Osteoblast (primary cell): ENCODE results near the gene TSEN54. TPM values are rescaled to one million over a fixed set of nuclear protein-coding genes. Genes with fewer than 3 reads are reported as not detected.
A peak's percentile ranks its signal among the peaks of the same experiment; 100 is the strongest.

ENCODE experiments used
- DNase-seq: peaks from one replicate; pipeline ENCODE4 v3.0.0; 2011; ENCODE audit warnings: low spot score, mixed read lengths; ENCODE audit not compliant: insufficient read length; ENCODE audit errors: missing footprints
- H2AFZ ChIP-seq: 2 replicates; pipeline ENCODE4 v1.6.0; 2011; ENCODE audit warnings: mild to moderate bottlenecking, low read length
- H3K27ac ChIP-seq: 2 replicates; pipeline ENCODE4 v1.5.1; 2011; ENCODE audit warnings: mild to moderate bottlenecking, low read depth, low read length, moderate library complexity
- H3K27me3 ChIP-seq: 2 replicates; pipeline ENCODE4 v1.6.0; 2012; ENCODE audit warnings: mild to moderate bottlenecking, control low read depth, inconsistent platforms, low read length, moderate library complexity; ENCODE audit not compliant: insufficient read depth
- H3K36me3 ChIP-seq: 2 replicates; pipeline ENCODE4 v1.5.1; 2011; ENCODE audit warnings: mild to moderate bottlenecking, low read length, control low read depth, moderate library complexity; ENCODE audit not compliant: insufficient read depth
- H3K4me1 ChIP-seq: 2 replicates; pipeline ENCODE4 v1.5.1; 2011; ENCODE audit warnings: mild to moderate bottlenecking, low read length, control low read depth, moderate library complexity; ENCODE audit not compliant: insufficient read depth
- H3K4me2 ChIP-seq: 2 replicates; pipeline ENCODE4 v1.6.0; 2011; ENCODE audit warnings: mild to moderate bottlenecking, low read length; ENCODE audit not compliant: insufficient read depth
- H3K4me3 ChIP-seq: fragments of 200-600 bp; sonication (generic); 3 replicates; pipeline ENCODE4 v1.5.1; 2012; ENCODE audit warnings: mild to moderate bottlenecking, low read length, inconsistent platforms; ENCODE audit not compliant: insufficient read depth
- H3K79me2 ChIP-seq: 2 replicates; pipeline ENCODE4 v1.6.0; 2012; ENCODE audit warnings: mild to moderate bottlenecking, low read length, control low read depth, inconsistent platforms; ENCODE audit not compliant: insufficient read depth
- H3K9me3 ChIP-seq: 2 replicates; pipeline ENCODE4 v1.5.1; 2011; ENCODE audit warnings: low read depth, low read length, control low read depth
- H4K20me1 ChIP-seq: 2 replicates; pipeline ENCODE4 v1.6.0; 2012; ENCODE audit warnings: mild to moderate bottlenecking, low read length, control low read depth; ENCODE audit not compliant: insufficient read depth
- total RNA-seq: library from RNA; depleted of rRNA; stranded (reverse); fragments of >200 nt; gene quantifications from 2 replicates; pipeline ENCODE4 v1.2.3, GENCODE V29; 2012
- TF ChIP-seq, protein P1 (sequence below): IDR thresholded peaks from 2 replicates; pipeline ENCODE4 v1.5.1; 2011; ENCODE audit warnings: mild to moderate bottlenecking, low read depth, low read length, moderate library complexity; ENCODE audit errors: extremely low read depth

Gene TSEN54
- total RNA-seq, 1 donor, result 10.9 TPM

DNA sequence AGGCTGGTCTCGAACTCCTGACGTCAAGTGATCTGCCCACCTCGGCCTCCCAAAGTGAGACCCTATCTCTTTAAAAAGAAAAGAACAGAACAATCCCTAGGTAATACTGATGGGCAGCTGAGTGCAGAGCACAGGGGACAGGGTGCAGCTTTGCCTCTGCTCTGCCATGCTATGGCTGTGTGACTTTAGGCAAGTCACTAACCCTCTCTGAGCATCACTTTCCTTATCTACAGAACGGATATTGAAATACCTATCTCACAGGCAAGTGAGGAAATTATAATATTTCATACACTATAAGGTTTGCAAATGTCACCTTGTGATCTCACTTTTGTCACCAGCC, 5.1 kb upstream of the TSEN54 start:
- H3K4me1 ChIP-seq, result peaks cover 7% of the 10 kb centered on the region
- no peaks in the 10 kb centered on the region for H3K27me3 ChIP-seq
- peaks cover 44% of the 10 kb centered on the region for H4K20me1 ChIP-seq
- no peak overlapping the region for H2AFZ ChIP-seq
- H3K4me2 ChIP-seq, result no peak overlapping the region
- no peak overlapping the region for H3K4me3 ChIP-seq
- H3K79me2 ChIP-seq, result peaks cover 30% of the 10 kb centered on the region
- DNase-seq, result no peak
- H3K9me3 ChIP-seq, result no peaks in the 10 kb centered on the region
- TF ChIP-seq, protein P1, sequence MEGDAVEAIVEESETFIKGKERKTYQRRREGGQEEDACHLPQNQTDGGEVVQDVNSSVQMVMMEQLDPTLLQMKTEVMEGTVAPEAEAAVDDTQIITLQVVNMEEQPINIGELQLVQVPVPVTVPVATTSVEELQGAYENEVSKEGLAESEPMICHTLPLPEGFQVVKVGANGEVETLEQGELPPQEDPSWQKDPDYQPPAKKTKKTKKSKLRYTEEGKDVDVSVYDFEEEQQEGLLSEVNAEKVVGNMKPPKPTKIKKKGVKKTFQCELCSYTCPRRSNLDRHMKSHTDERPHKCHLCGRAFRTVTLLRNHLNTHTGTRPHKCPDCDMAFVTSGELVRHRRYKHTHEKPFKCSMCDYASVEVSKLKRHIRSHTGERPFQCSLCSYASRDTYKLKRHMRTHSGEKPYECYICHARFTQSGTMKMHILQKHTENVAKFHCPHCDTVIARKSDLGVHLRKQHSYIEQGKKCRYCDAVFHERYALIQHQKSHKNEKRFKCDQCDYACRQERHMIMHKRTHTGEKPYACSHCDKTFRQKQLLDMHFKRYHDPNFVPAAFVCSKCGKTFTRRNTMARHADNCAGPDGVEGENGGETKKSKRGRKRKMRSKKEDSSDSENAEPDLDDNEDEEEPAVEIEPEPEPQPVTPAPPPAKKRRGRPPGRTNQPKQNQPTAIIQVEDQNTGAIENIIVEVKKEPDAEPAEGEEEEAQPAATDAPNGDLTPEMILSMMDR, result no peak
- peaks cover 10% of the 10 kb centered on the region for H3K36me3 ChIP-seq
- H3K27ac ChIP-seq, result no peak overlapping the region

DNA sequence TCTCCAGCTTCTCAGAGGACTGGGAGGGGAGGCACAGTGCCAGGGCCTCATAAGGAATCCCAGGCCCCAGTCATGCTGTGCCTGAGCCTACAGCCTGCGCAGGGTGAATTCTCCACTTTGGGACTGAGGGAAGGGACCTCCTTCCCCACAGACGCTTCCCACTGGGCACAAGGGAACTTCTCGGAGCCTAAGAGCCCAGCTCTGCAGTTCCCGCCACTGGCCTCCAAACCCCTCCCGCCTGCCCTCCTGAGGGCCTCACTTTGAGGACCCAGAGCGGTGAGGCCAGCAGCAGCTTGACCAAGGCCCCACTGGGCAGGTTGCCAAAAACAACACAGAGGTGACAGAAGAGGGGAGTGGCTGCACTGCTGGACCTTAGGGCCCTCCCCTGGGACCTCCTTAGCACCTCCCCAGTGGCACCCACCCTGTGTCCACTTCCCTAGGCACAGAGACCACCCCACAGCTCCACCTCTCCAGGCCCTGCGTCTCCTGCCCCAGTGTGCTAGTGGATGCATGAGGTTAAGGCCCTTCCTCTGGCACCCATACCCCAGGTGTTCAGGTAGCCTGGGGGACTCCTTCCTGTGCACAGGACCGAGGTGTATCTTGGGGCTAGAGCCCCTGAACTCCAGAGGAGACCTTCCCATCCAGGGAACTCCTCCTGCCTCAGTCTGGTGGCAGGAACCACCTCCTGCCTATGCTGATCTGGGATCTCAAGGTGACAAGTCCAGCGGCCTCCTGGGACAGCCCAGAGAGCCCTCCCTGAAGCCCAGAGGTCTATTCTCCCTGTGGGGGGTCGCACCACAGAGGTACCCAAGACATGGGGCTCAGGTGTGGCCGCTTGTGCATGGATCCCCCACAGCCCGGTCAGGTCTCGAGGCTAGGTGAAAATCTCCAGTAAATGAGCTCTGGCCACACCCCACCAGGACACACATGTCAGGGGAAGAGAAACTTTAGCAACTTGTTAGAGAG, 4.4 kb upstream of the TSEN54 start:
- Histone ChIP-seq H3K9me3 (no peaks in the 10 kb centered on the region), H2AFZ (no peak overlapping the region), H3K36me3 (peaks cover 6% of the 10 kb centered on the region), H3K4me2 (no peak overlapping the region), H3K27me3 (no peaks in the 10 kb centered on the region), H3K4me3 (no peak overlapping the region), H3K4me1 (peaks cover 7% of the 10 kb centered on the region), H3K27ac (no peak overlapping the region), H4K20me1 (peaks cover 44% of the 10 kb centered on the region), H3K79me2 (peaks cover 30% of the 10 kb centered on the region)
- DNase-seq, result no peak
- TF ChIP-seq, protein P1, result no peak

DNA sequence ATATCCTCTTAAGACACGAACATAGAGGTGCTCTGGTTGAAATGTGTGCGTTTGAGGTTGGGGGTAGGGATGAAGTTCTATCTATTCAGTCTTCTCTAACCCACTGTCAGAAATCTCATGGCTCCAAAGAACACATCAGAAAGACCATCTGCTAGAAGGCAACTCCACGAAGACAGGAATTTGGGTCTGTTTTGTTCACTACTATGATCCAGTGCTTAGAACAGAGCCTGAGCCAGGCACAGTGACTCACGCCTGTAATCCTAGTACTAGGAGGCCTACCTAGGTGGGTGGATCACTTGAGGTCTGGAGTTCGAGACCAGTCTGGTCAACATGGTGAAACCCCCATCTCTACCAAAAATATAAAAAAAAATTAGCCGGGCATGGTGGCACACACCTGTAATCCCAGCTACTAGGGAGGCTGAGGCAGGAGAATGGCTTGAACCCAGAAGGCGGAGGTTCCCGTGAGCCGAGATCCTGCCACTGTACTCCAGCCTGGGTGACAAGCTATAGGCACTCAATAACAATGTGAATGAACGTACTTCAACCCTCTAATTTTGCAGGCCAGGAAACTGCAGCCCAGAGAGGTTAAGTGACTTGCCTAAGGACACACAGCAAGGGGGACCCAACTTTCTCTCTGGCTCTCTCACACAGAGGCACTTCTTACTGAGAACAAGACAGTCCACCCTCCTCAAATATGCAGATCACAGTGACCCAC, 3.2 kb upstream of the TSEN54 start:
- H3K27me3 ChIP-seq, result no peaks in the 10 kb centered on the region
- H3K4me2 ChIP-seq, result no peak overlapping the region
- no peak overlapping the region for H3K4me3 ChIP-seq
- TF ChIP-seq, protein P1, result no peak
- DNase-seq, result no peak
- peaks cover 47% of the 10 kb centered on the region for H4K20me1 ChIP-seq
- H3K9me3 ChIP-seq, result no peaks in the 10 kb centered on the region
- peaks cover 15% of the 10 kb centered on the region for H3K4me1 ChIP-seq
- H3K36me3 ChIP-seq, result peaks cover 6% of the 10 kb centered on the region
- H3K79me2 ChIP-seq, result peaks cover 30% of the 10 kb centered on the region
- H2AFZ ChIP-seq, result no peak overlapping the region
- no peak overlapping the region for H3K27ac ChIP-seq

DNA sequence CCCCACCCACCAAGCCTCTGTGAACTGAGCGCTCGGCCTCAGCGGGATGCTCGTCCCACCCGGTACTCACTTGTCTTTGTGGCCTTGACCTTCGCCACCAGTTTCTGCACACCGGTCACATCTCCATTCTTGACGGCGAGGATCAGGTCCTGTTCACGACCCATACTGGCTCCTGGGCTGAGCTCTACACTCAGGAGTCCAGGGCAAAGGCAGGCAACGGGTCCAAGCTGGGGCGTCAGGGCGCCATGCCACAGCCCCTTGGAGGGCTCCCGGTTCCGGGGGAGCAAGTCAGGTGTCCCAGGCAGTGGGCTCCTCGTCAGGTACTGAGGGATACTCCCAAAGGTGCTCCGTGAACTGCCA, 2.7 kb upstream of the TSEN54 start:
- TF ChIP-seq, protein P1, result no peak
- H3K36me3 ChIP-seq, result peaks cover 6% of the 10 kb centered on the region
- peak overlapping the region; percentile 94 for H3K4me2 ChIP-seq
- H4K20me1 ChIP-seq, result peaks cover 42% of the 10 kb centered on the region
- H3K4me1 ChIP-seq, result peaks cover 15% of the 10 kb centered on the region
- no peaks in the 10 kb centered on the region for H3K9me3 ChIP-seq
- H2AFZ ChIP-seq, result no peak overlapping the region
- no peak for DNase-seq
- no peak overlapping the region for H3K27ac ChIP-seq
- peaks cover 30% of the 10 kb centered on the region for H3K79me2 ChIP-seq
- no peaks in the 10 kb centered on the region for H3K27me3 ChIP-seq
- H3K4me3 ChIP-seq, result no peak overlapping the region
